Activated CD4-positive, CD25-positive, alpha-beta regulatory T cell treated with anti-CD3 and anti-CD28 coated beads, Interleukin-2, amount 50 U/mL, for 24 hours (primary cell): Measurements from ENCODE around the gene TNRC18.

ENCODE experiments used
- ATAC-seq, 2 donors: fragments of 150-1000 bp; cut with Tn5 transposase; one replicate each; pipeline ENCODE4 v1.10.0; 2021; ENCODE audit warnings: mild to moderate bottlenecking in 1 of 2, moderate library complexity in 1 of 2

The TNRC18 gene

GRCh38 chr7:5448378-5449037, 24.9 kb upstream of the TNRC18 start:
- ATAC-seq = no peak

GRCh38 chr7:5445981-5446594, 22.5 kb upstream of the TNRC18 start:
- no peak for ATAC-seq

GRCh38 chr7:5443678-5444077, 20.0 kb upstream of the TNRC18 start:
- no peak for ATAC-seq

- ATAC-seq = no peak
Measured at GRCh38 chr7:5442757-5443305, 19.2 kb upstream of the TNRC18 start.

GRCh38 chr7:5441840-5442503, 18.3 kb upstream of the TNRC18 start:
- no peak for ATAC-seq

- no peak for ATAC-seq
Measured at GRCh38 chr7:5439572-5440496, 16.2 kb upstream of the TNRC18 start.

GRCh38 chr7:5439209-5439571, 15.6 kb upstream of the TNRC18 start:
- no peak for ATAC-seq

GRCh38 chr7:5437987-5438386, 14.4 kb upstream of the TNRC18 start:
- ATAC-seq = no peak

- no peak for ATAC-seq
Measured at GRCh38 chr7:5437348-5437892, 13.8 kb upstream of the TNRC18 start.

- ATAC-seq = no peak
Measured at GRCh38 chr7:5436003-5436678, 12.5 kb upstream of the TNRC18 start.

GRCh38 chr7:5435291-5436002, 11.8 kb upstream of the TNRC18 start:
- ATAC-seq = no peak

- no peak for ATAC-seq
Measured at GRCh38 chr7:5433181-5433580, 9.5 kb upstream of the TNRC18 start.

- ATAC-seq = no peak
Measured at GRCh38 chr7:5432691-5433090, 9.1 kb upstream of the TNRC18 start.

- no peak for ATAC-seq
Measured at GRCh38 chr7:5431560-5432015, 8.0 kb upstream of the TNRC18 start.

- no peak for ATAC-seq
Measured at GRCh38 chr7:5430612-5430947, 6.9 kb upstream of the TNRC18 start.

- no peak for ATAC-seq
Measured at GRCh38 chr7:5429857-5430611, 6.4 kb upstream of the TNRC18 start.

- no peak for ATAC-seq
Measured at GRCh38 chr7:5429253-5429856, 5.7 kb upstream of the TNRC18 start.

GRCh38 chr7:5428478-5429252, 5.0 kb upstream of the TNRC18 start:
- ATAC-seq = no peak

- no peak for ATAC-seq
Measured at GRCh38 chr7:5426226-5426475, 2.5 kb upstream of the TNRC18 start.
